Prostate gland (tissue), 2 donors: ENCODE measurements around the gene RUBCN.
"Not testable (repeated sequence)": the region's sequence is repeated elsewhere in the genome, so short reads cannot be mapped to it uniquely, and the experiment has no call there.

ENCODE experiments used
- CTCF ChIP-seq, 4 experiments: fragments of 200-600 bp in 2 of 4; fragments of 450-650 bp in 2 of 4; sonication (generic) in 2 of 4; IDR thresholded peaks; 1 replicate in 3 of 4; 2 replicates in 1 of 4; pipeline ENCODE4 v1.5.1; 2016 to 2019; ENCODE audit warnings: antibody characterized with exemption in 4 of 4, mild to moderate bottlenecking in 2 of 4, moderate library complexity in 2 of 4
- POLR2A ChIP-seq: fragments of 450-650 bp; IDR thresholded peaks from one replicate; pipeline ENCODE4 v1.6.1; 2016; ENCODE audit warnings: antibody characterized with exemption, mild to moderate bottlenecking
- POLR2AphosphoS5 ChIP-seq: sonication (generic); formaldehyde crosslinking; IDR thresholded peaks from one replicate; pipeline ENCODE4 v1.6.1; 2017; ENCODE audit warnings: antibody characterized with exemption

GRCh38 chr3:197663367-197664140 is 73.2 kb downstream of the RUBCN start:
- not testable (repeated sequence) for TF ChIP-seq POLR2A; CTCF (IDR thresholded peaks at IDR 0.05); POLR2AphosphoS5
